Gastrocnemius medialis (tissue), 4 donors: ENCODE measurements around the gene IL20RB. TPM values are rescaled to one million over a fixed set of nuclear protein-coding genes. Genes with fewer than 3 reads are reported as not detected.

Source experiments
- ATAC-seq, 2 donors: fragments of 150-250 bp; one replicate each; pipeline ENCODE4 v1.9.1; 2016
- DNase-seq, 2 donors: peaks; one replicate each; pipeline ENCODE4 v3.0.0-alpha.2; 2019
- H3K27ac ChIP-seq, 4 donors: fragments of 200-600 bp; sonication (generic); 1 replicate in 1 of 4; 2 replicates in 3 of 4; pipeline ENCODE4 v1.5.1; 2016 to 2018; ENCODE audit warnings: mild to moderate bottlenecking in 2 of 4, moderate library complexity in 1 of 4
- H3K27me3 ChIP-seq, 3 donors: fragments of 200-600 bp; sonication (generic) in 2 of 3; 1 replicate in 1 of 3; 2 replicates in 2 of 3; pipeline versions ENCODE4 v1.5.1 to v1.6.0; 2016 to 2019; ENCODE audit warnings: mild to moderate bottlenecking in 1 of 3, moderate library complexity in 1 of 3
- H3K36me3 ChIP-seq, 2 donors: fragments of 200-600 bp; sonication (generic) in 1 of 2; one replicate each; pipeline ENCODE4 v1.5.1; 2017 to 2018
- H3K4me1 ChIP-seq, 2 donors: fragments of 200-600 bp; sonication (generic) in 1 of 2; one replicate each; pipeline ENCODE4 v1.5.1; 2016 to 2017; ENCODE audit warnings: mild to moderate bottlenecking in 2 of 2
- H3K4me3 ChIP-seq, 4 donors: fragments of 200-600 bp; sonication (generic) in 3 of 4; 1 replicate in 1 of 4; 2 replicates in 3 of 4; pipeline ENCODE4 v1.5.1; 2016 to 2019; ENCODE audit warnings: mild to moderate bottlenecking in 2 of 4
- H3K9me3 ChIP-seq, 3 donors: fragments of 200-600 bp; sonication (generic) in 2 of 3; 1 replicate in 1 of 3; 2 replicates in 2 of 3; pipeline ENCODE4 v1.5.1; 2016 to 2019
- POLR2A ChIP-seq, 2 donors: fragments of 450-650 bp; IDR thresholded peaks; one replicate each; pipeline ENCODE4 v1.6.1; 2017; ENCODE audit warnings: antibody characterized with exemption in 2 of 2, mild to moderate bottlenecking in 2 of 2, moderate library complexity in 2 of 2
- in situ Hi-C, 4 donors: fragments of 200-750 bp; cut with MboI; loops; one replicate each; pipeline versions ENCODE4 v1.15.0 to v1.8.0; 2017; ENCODE audit warnings: low sequenced_read_pairs in 4 of 4
- intact Hi-C: fragments of 100-400 bp; cut with DNase I; formaldehyde crosslinking; loops from one replicate; pipeline ENCODE4 v1.15.1; 2023; ENCODE audit warnings: low total_unique reads
- total RNA-seq, 4 donors: library from RNA; depleted of rRNA; stranded (reverse); fragments of >200 nt; gene quantifications; one replicate each; pipeline versions ENCODE4 v1.1.0 to v1.2.3, GENCODE V29; 2016
- TF ChIP-seq, protein P1 (sequence below), 5 experiments: fragments of 450-650 bp in 3 of 5; fragments of 200-600 bp in 2 of 5; sonication (generic) in 2 of 5; IDR thresholded peaks in 4 of 5; conservative IDR thresholded peaks in 1 of 5; 1 replicate in 4 of 5; 2 replicates in 1 of 5; pipeline ENCODE4 v1.5.1; 2016 to 2019; ENCODE audit warnings: antibody characterized with exemption in 5 of 5, mild to moderate bottlenecking in 3 of 5, moderate library complexity in 3 of 5

The IL20RB gene
- total RNA-seq, 4 donors from 2014 or later = 0.38 to 0.63 (median 0.52) TPM

DNA sequence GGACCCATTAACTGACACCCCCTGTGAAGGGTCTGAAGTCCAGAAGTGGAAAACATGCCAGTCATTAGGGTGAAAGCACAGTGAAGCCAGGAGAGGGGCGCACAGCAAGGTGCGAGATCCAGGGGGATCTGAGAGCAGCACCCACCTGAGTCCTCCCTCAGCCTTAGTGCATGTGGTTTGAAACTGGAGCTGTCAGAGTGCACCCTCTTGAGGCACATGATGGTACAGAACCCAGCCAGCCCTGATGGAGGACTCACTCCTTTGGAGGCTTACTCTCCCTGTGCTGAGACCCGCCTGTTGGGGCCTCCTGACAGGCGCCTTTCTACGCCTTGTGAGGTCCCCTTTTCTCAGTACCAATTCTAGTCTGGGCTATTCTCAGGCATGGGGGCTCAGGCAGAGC, 77.8 kb downstream of the IL20RB start:
- no peaks in the 10 kb centered on the region for H3K27me3 ChIP-seq
- H3K4me1 ChIP-seq = peaks cover 3 to 5% of the 10 kb centered on the region in 2 donors
- H3K27ac ChIP-seq = no peak overlapping the region
- no peak for ATAC-seq
- TF ChIP-seq, protein P1, sequence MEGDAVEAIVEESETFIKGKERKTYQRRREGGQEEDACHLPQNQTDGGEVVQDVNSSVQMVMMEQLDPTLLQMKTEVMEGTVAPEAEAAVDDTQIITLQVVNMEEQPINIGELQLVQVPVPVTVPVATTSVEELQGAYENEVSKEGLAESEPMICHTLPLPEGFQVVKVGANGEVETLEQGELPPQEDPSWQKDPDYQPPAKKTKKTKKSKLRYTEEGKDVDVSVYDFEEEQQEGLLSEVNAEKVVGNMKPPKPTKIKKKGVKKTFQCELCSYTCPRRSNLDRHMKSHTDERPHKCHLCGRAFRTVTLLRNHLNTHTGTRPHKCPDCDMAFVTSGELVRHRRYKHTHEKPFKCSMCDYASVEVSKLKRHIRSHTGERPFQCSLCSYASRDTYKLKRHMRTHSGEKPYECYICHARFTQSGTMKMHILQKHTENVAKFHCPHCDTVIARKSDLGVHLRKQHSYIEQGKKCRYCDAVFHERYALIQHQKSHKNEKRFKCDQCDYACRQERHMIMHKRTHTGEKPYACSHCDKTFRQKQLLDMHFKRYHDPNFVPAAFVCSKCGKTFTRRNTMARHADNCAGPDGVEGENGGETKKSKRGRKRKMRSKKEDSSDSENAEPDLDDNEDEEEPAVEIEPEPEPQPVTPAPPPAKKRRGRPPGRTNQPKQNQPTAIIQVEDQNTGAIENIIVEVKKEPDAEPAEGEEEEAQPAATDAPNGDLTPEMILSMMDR (IDR thresholded peaks at IDR 0.05 in 4 of 5, conservative IDR thresholded peaks at IDR 0.05 in 1 of 5) = no peak
- TF ChIP-seq POLR2A (IDR thresholded peaks at IDR 0.05) = no peak
- intact Hi-C loops (no loop called here), in situ Hi-C loops (no loop called here)
- no peak overlapping the region for H3K4me3 ChIP-seq
- no peaks in the 10 kb centered on the region for H3K9me3 ChIP-seq
- no peak for DNase-seq
- no peaks in the 10 kb centered on the region for H3K36me3 ChIP-seq

DNA sequence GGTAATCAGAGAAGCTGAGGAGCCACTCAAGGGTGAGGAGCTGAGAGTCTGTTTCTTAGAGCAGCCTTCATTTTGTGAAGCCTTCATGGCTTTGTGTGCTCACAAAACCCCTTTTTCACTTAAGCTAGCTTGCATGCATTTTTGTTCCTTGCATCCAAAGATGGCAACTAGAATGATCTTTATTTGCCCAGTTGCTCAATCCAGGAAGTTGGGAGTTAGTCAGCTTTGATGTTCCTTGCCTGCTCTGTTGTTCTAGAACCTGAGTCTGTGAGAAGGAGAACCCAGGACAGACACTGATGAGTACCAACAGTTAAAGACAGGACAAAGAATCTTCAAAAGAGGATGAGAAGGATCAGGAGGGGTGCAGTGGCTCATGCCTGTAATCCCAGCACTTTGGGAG, 81.8 kb downstream of the IL20RB start:
- intact Hi-C loops = no loop called here

DNA sequence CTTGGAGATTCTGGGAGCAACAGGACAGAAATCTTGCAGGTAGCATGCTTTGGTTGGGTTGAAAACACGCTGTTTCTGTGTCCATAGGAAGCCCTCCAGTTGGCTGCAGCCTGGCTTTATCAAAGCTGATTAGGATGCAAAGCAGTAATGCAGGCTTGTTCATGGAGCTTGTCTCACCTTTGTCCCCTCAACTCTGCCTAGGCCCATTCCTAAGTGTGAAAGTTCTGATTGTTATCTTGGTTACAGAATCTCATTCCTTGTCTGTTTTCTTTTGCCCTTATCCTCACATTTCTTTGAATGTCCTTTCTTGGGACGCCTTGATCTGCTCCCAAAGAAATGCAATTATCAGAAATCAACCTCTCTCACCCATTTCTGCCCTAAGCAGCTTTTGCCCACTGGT, 83.5 kb downstream of the IL20RB start:
- intact Hi-C loops (no loop called here), in situ Hi-C loops (no loop called here)
- no peaks in the 10 kb centered on the region for H3K36me3 ChIP-seq
- H3K4me1 ChIP-seq = no peaks in the 10 kb centered on the region
- ATAC-seq (no peak), DNase-seq (no peak)
- H3K9me3 ChIP-seq = no peaks in the 10 kb centered on the region
- H3K27ac ChIP-seq = no peak overlapping the region
- no peaks in the 10 kb centered on the region for H3K27me3 ChIP-seq
- no peak for TF ChIP-seq POLR2A (IDR thresholded peaks at IDR 0.05)
- TF ChIP-seq, protein P1 (IDR thresholded peaks at IDR 0.05 in 4 of 5, conservative IDR thresholded peaks at IDR 0.05 in 1 of 5) = no peak
- no peak overlapping the region for H3K4me3 ChIP-seq

More for the DNA sequence above, 81.8 kb downstream of the IL20RB start:
- TF ChIP-seq, protein P1 (IDR thresholded peaks at IDR 0.05 in 4 of 5, conservative IDR thresholded peaks at IDR 0.05 in 1 of 5) = no peak
- TF ChIP-seq POLR2A (IDR thresholded peaks at IDR 0.05) = no peak
- no peaks in the 10 kb centered on the region for H3K27me3 ChIP-seq
- DNase-seq (no peak), ATAC-seq (no peak)
- H3K27ac ChIP-seq = no peak overlapping the region
- in situ Hi-C loops = no loop called here
- H3K4me1 ChIP-seq = no peaks in the 10 kb centered on the region
- no peak overlapping the region for H3K4me3 ChIP-seq
- no peaks in the 10 kb centered on the region for H3K36me3 ChIP-seq
- no peaks in the 10 kb centered on the region for H3K9me3 ChIP-seq

- no peaks in the 10 kb centered on the region for H3K36me3 ChIP-seq
- DNase-seq (no peak), ATAC-seq (no peak)
- TF ChIP-seq, protein P1 (IDR thresholded peaks at IDR 0.05 in 4 of 5, conservative IDR thresholded peaks at IDR 0.05 in 1 of 5) = no peak
- no peak for TF ChIP-seq POLR2A (IDR thresholded peaks at IDR 0.05)
- in situ Hi-C loops (no loop called here), intact Hi-C loops (no loop called here)
- no peak overlapping the region for H3K4me3 ChIP-seq
- no peaks in the 10 kb centered on the region for H3K9me3 ChIP-seq
- H3K27me3 ChIP-seq = no peaks in the 10 kb centered on the region
- no peaks in the 10 kb centered on the region for H3K4me1 ChIP-seq
- H3K27ac ChIP-seq = no peak overlapping the region
Measured at GRCh38 chr3:137041686-137042085, 83.9 kb downstream of the IL20RB start.

DNA sequence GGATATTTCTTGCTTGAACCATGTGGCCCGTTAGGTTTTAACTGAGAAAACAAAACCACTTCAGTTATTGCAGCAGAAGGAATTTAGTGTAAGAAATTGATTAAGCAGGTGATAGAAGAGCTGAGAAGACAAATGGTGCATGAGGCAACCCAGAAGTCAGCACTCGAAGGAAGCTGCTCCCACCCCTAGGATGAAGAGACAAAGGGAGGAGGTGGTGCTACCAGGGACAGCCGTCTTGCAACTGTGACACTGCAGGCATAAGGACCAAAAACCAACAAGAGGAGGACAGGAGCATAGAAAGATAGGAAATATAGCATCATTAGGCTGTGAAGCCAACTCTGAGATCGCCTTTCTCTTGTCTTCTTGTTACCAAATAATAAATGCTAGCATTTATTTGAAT, 89.0 kb downstream of the IL20RB start:
- in situ Hi-C loops (no loop called here), intact Hi-C loops (no loop called here)
- Histone ChIP-seq H3K4me1 (no peaks in the 10 kb centered on the region), H3K36me3 (no peaks in the 10 kb centered on the region), H3K4me3 (no peak overlapping the region), H3K27me3 (no peaks in the 10 kb centered on the region), H3K9me3 (no peaks in the 10 kb centered on the region), H3K27ac (no peak overlapping the region)
- no peak for DNase-seq
- no peak for ATAC-seq
- TF ChIP-seq, protein P1 (IDR thresholded peaks at IDR 0.05 in 4 of 5, conservative IDR thresholded peaks at IDR 0.05 in 1 of 5) = no peak
- TF ChIP-seq POLR2A (IDR thresholded peaks at IDR 0.05) = no peak
